NB4 (cell line): Measurements from ENCODE around the gene DNAH17.

Source experiments
- DNase-seq: peaks from one replicate; pipeline ENCODE4 v3.0.0; 2010; ENCODE audit warnings: low read depth
- H3K4me3 ChIP-seq: one replicate; pipeline ENCODE4 v1.5.1; 2011; ENCODE audit warnings: mild to moderate bottlenecking, low read depth, low read length, moderate library complexity
- MYC ChIP-seq: IDR thresholded peaks from 2 replicates; pipeline ENCODE4 v1.6.1; 2011; ENCODE audit warnings: low read depth, low read length
- POLR2A ChIP-seq: IDR thresholded peaks from 2 replicates; pipeline ENCODE4 v1.6.1; 2011; ENCODE audit warnings: mild to moderate bottlenecking; ENCODE audit not compliant: insufficient read length; ENCODE audit errors: extremely low read depth
- TF ChIP-seq, protein P1 (sequence below): IDR thresholded peaks from 2 replicates; pipeline ENCODE4 v1.6.1; 2011; ENCODE audit warnings: low read depth, low read length
- TF ChIP-seq, protein P2 (sequence below): IDR thresholded peaks from one replicate; pipeline ENCODE4 v1.5.1; 2012; ENCODE audit warnings: low read depth, low read length

DNAH17 gene

DNA sequence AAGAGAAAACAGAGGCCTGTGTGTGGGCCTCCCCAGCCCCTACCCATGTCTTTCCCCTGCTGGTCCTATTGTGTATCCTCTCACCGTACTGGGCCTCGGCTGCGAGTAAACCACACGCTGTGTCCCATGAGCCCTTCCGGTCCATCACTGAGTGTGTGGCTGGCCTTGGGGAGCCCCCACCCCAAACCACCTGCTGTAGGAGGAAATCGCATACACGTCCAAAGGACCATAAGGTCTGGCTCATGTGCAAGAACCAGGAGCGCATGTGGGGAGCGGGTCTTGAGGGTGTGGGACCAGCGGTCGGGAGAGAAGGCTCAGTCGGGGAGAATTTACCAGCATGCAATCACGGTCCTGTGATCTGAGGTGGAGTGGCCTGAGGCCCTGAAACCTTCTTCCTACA is 38.4 kb upstream of the DNAH17 start:
- H3K4me3 ChIP-seq, result no peak overlapping the region
- TF ChIP-seq, protein P1, sequence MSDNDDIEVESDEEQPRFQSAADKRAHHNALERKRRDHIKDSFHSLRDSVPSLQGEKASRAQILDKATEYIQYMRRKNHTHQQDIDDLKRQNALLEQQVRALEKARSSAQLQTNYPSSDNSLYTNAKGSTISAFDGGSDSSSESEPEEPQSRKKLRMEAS, result no peak
- TF ChIP-seq MYC (no peak), POLR2A (no peak)
- DNase-seq, result no peak

DNA sequence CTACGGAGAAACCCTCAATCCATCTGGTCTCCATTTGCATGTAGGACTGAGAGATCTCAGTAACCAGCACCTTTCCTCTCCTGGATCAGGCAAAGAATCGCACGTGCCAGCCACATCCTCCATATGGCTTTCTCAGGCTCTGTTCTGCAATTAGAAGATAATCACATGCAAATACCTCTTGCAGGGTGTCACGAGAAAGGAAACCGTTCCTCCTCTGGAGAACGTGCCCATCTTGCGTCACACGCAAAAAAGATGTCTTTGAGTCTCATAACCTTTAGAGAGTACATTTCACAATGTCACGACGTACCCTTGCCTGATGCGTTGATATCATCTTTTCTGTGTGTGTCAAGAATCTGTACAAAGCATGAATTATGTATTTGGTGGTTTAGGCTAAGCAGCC is 36.2 kb upstream of the DNAH17 start:
- TF ChIP-seq POLR2A (no peak), MYC (no peak)
- TF ChIP-seq, protein P1, result no peak
- TF ChIP-seq, protein P2, sequence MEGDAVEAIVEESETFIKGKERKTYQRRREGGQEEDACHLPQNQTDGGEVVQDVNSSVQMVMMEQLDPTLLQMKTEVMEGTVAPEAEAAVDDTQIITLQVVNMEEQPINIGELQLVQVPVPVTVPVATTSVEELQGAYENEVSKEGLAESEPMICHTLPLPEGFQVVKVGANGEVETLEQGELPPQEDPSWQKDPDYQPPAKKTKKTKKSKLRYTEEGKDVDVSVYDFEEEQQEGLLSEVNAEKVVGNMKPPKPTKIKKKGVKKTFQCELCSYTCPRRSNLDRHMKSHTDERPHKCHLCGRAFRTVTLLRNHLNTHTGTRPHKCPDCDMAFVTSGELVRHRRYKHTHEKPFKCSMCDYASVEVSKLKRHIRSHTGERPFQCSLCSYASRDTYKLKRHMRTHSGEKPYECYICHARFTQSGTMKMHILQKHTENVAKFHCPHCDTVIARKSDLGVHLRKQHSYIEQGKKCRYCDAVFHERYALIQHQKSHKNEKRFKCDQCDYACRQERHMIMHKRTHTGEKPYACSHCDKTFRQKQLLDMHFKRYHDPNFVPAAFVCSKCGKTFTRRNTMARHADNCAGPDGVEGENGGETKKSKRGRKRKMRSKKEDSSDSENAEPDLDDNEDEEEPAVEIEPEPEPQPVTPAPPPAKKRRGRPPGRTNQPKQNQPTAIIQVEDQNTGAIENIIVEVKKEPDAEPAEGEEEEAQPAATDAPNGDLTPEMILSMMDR, result no peak
- DNase-seq, result peak; percentile 58
- no peak overlapping the region for H3K4me3 ChIP-seq

DNA sequence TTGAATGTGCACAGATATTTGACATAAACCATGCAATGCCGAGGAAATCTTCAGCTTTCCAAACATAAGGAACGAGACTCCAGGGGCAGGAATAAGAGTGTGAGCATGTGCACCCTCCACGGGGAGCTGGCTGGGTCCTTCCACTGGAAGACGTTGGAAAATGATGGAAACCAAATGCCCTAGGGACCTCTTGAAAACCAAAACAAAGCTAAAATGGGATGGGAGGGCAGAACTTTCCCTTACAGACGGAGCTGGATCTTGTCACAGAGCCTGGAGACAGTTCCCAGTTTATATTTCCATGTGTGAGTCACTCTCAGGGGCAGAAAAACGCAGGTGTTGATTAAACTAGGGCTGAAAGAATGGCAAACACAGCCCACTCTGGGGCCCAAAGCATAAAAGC is 34.4 kb upstream of the DNAH17 start:
- DNase-seq, result no peak
- TF ChIP-seq, protein P2, result no peak
- no peak for TF ChIP-seq POLR2A
- TF ChIP-seq MYC, result no peak
- TF ChIP-seq, protein P1, result no peak
- H3K4me3 ChIP-seq, result no peak overlapping the region

DNA sequence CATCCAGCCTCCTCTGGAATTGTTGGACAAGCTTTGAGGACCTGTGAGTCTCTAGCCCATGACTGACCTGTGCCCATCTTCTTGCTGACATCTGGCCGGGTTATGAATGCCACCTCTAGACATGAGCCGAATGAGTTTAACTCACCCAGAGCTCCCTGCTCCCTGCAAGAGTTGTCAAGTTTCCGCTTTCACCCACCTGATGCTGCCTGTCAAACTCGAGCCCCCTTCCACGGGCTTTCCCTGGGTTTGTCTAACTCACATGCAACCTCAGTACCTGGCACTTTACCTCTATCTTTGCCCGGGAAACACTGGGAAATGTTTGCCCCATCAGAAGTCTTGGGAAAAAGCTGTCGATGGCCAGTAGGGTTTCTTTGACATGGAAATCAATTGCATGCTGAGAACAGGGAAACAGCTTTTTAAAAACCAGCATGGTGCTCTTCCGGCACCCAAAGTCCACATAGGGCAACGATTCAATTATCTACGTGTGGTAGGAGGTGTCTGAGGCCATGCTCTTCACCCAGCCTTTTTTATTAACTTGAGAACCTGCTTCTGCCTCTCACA is 33.8 kb upstream of the DNAH17 start:
- DNase-seq, result no peak
- H3K4me3 ChIP-seq, result no peak overlapping the region
- TF ChIP-seq POLR2A (no peak), MYC (no peak)
- TF ChIP-seq, protein P1, result no peak
- TF ChIP-seq, protein P2, result no peak

DNA sequence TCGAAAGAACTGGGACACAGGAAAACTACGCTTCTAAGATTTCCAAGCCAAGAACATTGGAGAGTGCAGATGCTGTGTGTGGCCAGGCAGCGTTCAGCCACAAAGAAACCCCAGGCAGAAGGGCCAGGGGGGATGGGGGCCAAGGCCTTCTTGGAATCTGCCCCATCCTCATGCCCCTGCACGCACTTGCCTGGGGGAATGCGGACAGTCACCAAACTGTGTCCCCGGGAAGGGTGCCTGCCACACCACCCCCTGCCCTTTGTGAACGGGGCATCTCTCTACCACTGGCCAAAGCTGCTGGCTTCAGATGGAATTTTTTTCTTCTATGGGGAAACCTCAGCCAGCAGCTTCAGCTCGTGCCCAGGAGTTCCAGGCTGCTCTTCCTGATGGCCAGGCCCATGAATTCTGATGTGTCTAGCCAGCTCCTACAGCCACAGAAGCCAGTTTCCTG is 32.0 kb upstream of the DNAH17 start:
- no peak for TF ChIP-seq POLR2A
- TF ChIP-seq, protein P2, result no peak
- TF ChIP-seq, protein P1, result no peak
- no peak for TF ChIP-seq MYC
- no peak for DNase-seq
- H3K4me3 ChIP-seq, result no peak overlapping the region

DNA sequence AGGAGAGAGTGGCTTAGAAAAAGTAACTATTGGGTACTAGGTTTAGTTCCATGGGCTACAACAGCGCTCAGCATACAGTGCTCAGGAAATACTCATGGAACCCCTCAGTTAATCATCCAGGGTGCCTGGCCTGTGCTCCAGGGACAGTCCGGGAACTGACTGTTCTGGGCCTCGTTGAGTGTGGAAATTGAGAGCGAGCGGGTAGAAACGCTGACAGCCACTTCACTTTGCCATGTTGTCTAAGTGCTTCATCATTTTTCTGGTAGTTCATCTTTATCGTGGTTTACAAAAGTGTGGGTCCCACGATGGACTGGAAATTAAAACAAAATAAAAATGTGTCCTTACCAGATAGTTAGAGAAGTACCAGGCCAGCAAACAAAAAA is 31.6 kb upstream of the DNAH17 start:
- no peak for TF ChIP-seq MYC
- TF ChIP-seq, protein P2, result no peak
- no peak for TF ChIP-seq POLR2A
- TF ChIP-seq, protein P1, result no peak
- DNase-seq, result no peak
- no peak overlapping the region for H3K4me3 ChIP-seq
